NB4 (cell line): ENCODE data around the gene PERM1.

ENCODE experiments used
- CTCF ChIP-seq: IDR thresholded peaks from one replicate; pipeline ENCODE4 v1.5.1; 2012; ENCODE audit warnings: low read depth, low read length
- POLR2A ChIP-seq: IDR thresholded peaks from 2 replicates; pipeline ENCODE4 v1.6.1; 2011; ENCODE audit warnings: mild to moderate bottlenecking; ENCODE audit not compliant: insufficient read length; ENCODE audit errors: extremely low read depth
- TF ChIP-seq, protein P1 (sequence below): IDR thresholded peaks from 2 replicates; pipeline ENCODE4 v1.6.1; 2011; ENCODE audit warnings: low read depth, low read length

- TF ChIP-seq POLR2A (no peak), CTCF (no peak)
- TF ChIP-seq, protein P1, sequence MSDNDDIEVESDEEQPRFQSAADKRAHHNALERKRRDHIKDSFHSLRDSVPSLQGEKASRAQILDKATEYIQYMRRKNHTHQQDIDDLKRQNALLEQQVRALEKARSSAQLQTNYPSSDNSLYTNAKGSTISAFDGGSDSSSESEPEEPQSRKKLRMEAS: no peak
These were observed 2.2 kb downstream of the PERM1 start for GRCh38 chr1:979744-980072.
